GM23338 (cell line): ENCODE results near the gene SOX10. TPM values are rescaled to one million over a fixed set of nuclear protein-coding genes. Genes with fewer than 3 reads are reported as not detected.

Experiments
- ATAC-seq: fragments of 200-7000 bp; cut with Tn5 transposase; 3 replicates; pipeline ENCODE4 v1.9.1; 2020
- DNase-seq: peaks from one replicate; pipeline ENCODE4 v3.0.0-alpha.2; 2015; ENCODE audit warnings: low spot score
- H2AFZ ChIP-seq: fragments of 200-600 bp; sonication (generic); 2 replicates; pipeline ENCODE4 v1.8.0; 2016; ENCODE audit warnings: antibody characterized with exemption, mild to moderate bottlenecking, moderate library complexity
- H3F3A ChIP-seq: fragments of 200-600 bp; sonication (generic); replicated peaks from 2 replicates; pipeline ENCODE4 v1.8.0; 2017; ENCODE audit warnings: antibody characterized with exemption, mixed run types, low read depth
- H3K27ac ChIP-seq: fragments of 200-600 bp; sonication (generic); 2 replicates; pipeline ENCODE4 v1.6.1; 2016; ENCODE audit warnings: low read depth
- H3K27me3 ChIP-seq: fragments of 200-600 bp; sonication (generic); 2 replicates; pipeline ENCODE4 v1.8.0; 2016; ENCODE audit warnings: mild to moderate bottlenecking, mixed run types, moderate library complexity; ENCODE audit not compliant: insufficient read depth
- H3K36me3 ChIP-seq: fragments of 200-600 bp; sonication (generic); 2 replicates; pipeline ENCODE4 v1.8.0; 2016; ENCODE audit warnings: mild to moderate bottlenecking; ENCODE audit not compliant: insufficient read depth
- H3K4me1 ChIP-seq: fragments of 200-600 bp; sonication (generic); 2 replicates; pipeline ENCODE4 v1.8.0; 2016; ENCODE audit warnings: mild to moderate bottlenecking, moderate library complexity; ENCODE audit not compliant: insufficient read depth
- H3K4me2 ChIP-seq: fragments of 200-600 bp; sonication (generic); 2 replicates; pipeline ENCODE4 v1.7.1; 2017; ENCODE audit warnings: mixed run types
- H3K4me3 ChIP-seq: fragments of 200-600 bp; sonication (generic); 2 replicates; pipeline ENCODE4 v1.6.1; 2016; ENCODE audit warnings: mixed run types
- H3K79me2 ChIP-seq: fragments of 200-600 bp; sonication (generic); replicated peaks from 2 replicates; pipeline ENCODE4 v1.8.0; 2017; ENCODE audit warnings: mild to moderate bottlenecking; ENCODE audit not compliant: insufficient read depth
- H3K9me2 ChIP-seq: fragments of 200-600 bp; sonication (generic); 2 replicates; pipeline ENCODE4 v1.8.0; 2017; ENCODE audit not compliant: insufficient read depth
- H4K20me1 ChIP-seq: fragments of 200-600 bp; sonication (generic); replicated peaks from 2 replicates; pipeline ENCODE4 v1.8.0; 2017; ENCODE audit warnings: mild to moderate bottlenecking; ENCODE audit not compliant: insufficient read depth
- H3K27ac Mint-ChIP-seq: 2 replicates; pipeline ENCODE4 v1.8.0; 2020; ENCODE audit warnings: inconsistent platforms, mild to moderate bottlenecking, moderate library complexity, mixed read lengths
- H3K27me3 Mint-ChIP-seq: 3 replicates; pipeline ENCODE4 v1.8.0; 2022; ENCODE audit warnings: low read depth, mild to moderate bottlenecking, moderate library complexity, mixed read lengths, inconsistent platforms; ENCODE audit not compliant: insufficient read depth, poor library complexity
- H3K36me3 Mint-ChIP-seq: 3 replicates; pipeline ENCODE4 v1.8.0; 2021; ENCODE audit warnings: low read depth, mild to moderate bottlenecking, inconsistent platforms, moderate library complexity, mixed read lengths
- H3K4me1 Mint-ChIP-seq: 3 replicates; pipeline ENCODE4 v1.8.0; 2020; ENCODE audit warnings: mild to moderate bottlenecking, inconsistent platforms, mixed read lengths
- H3K4me3 Mint-ChIP-seq: 3 replicates; pipeline ENCODE4 v1.8.0; 2021; ENCODE audit warnings: moderate library complexity, mild to moderate bottlenecking, inconsistent platforms, mixed read lengths
- H3K9me3 Mint-ChIP-seq: 3 replicates; pipeline ENCODE4 v1.8.0; 2020; ENCODE audit warnings: moderate library complexity, mild to moderate bottlenecking, inconsistent platforms, mixed read lengths
- CTCF ChIP-seq, 2 experiments: fragments of 200-600 bp in 1 of 2; sonication (generic) in 1 of 2; conservative IDR thresholded peaks; 2 replicates each; pipeline versions ENCODE4 v1.5.1 to v1.6.1; 2016 to 2017; ENCODE audit warnings: antibody characterized with exemption in 2 of 2, low read depth in 2 of 2, mild to moderate bottlenecking in 2 of 2, moderate library complexity in 1 of 2
- EZH2 ChIP-seq: fragments of 200-600 bp; sonication (generic); IDR thresholded peaks from one replicate; pipeline ENCODE4 v1.8.0; 2017; ENCODE audit warnings: antibody characterized with exemption, mild to moderate bottlenecking, low read depth; ENCODE audit not compliant: unreplicated experiment
- JUNB ChIP-seq: IDR thresholded peaks from one replicate; pipeline ENCODE4 v1.6.1; 2016; ENCODE audit warnings: antibody characterized with exemption; ENCODE audit not compliant: unreplicated experiment
- NANOG ChIP-seq: IDR thresholded peaks from 2 replicates; pipeline ENCODE4 v1.6.1; 2016; ENCODE audit warnings: antibody characterized with exemption, borderline replicate concordance
- POLR2AphosphoS5 ChIP-seq: IDR thresholded peaks from 2 replicates; pipeline ENCODE4 v1.6.1; 2016; ENCODE audit warnings: antibody characterized with exemption, low read depth
- STAT1 ChIP-seq: IDR thresholded peaks from one replicate; pipeline ENCODE4 v1.6.1; 2016; ENCODE audit warnings: antibody characterized with exemption; ENCODE audit not compliant: unreplicated experiment
- ZNF114 ChIP-seq: fragments of 250-450 bp; sonication (Bioruptor Pico); IDR thresholded peaks from 2 replicates; pipeline ENCODE4 v1.5.0; 2020; ENCODE audit warnings: mild to moderate bottlenecking, moderate library complexity
- polyA plus RNA-seq: library from polyadenylated mRNA; unstranded; fragments of >200 nt; fragmentation: Nextera tagmentation; extraction: Ambion mirVana; gene quantifications from 2 replicates; pipeline ENCODE4 v1.2.1, GENCODE V29; 2016
- total RNA-seq: library from RNA; depleted of rRNA; stranded (reverse); fragments of >200 nt; shearing (Covaris generic); gene quantifications from 2 replicates; pipeline ENCODE4 v1.2.3, GENCODE V29; 2014
- TF ChIP-seq, protein P1 (sequence below): IDR thresholded peaks from one replicate; pipeline ENCODE4 v1.6.1; 2018; ENCODE audit warnings: antibody characterized with exemption; ENCODE audit not compliant: unreplicated experiment
- TF ChIP-seq, protein P2 (sequence below): fragments of 250-450 bp; sonication (Bioruptor Pico); IDR thresholded peaks from 2 replicates; pipeline ENCODE4 v1.5.0; 2020; ENCODE audit warnings: mild to moderate bottlenecking, moderate library complexity

Gene SOX10
- total and polyA plus RNA-seq, 2 experiments from 2014 or later = 1.1 to 2.1 TPM

DNA sequence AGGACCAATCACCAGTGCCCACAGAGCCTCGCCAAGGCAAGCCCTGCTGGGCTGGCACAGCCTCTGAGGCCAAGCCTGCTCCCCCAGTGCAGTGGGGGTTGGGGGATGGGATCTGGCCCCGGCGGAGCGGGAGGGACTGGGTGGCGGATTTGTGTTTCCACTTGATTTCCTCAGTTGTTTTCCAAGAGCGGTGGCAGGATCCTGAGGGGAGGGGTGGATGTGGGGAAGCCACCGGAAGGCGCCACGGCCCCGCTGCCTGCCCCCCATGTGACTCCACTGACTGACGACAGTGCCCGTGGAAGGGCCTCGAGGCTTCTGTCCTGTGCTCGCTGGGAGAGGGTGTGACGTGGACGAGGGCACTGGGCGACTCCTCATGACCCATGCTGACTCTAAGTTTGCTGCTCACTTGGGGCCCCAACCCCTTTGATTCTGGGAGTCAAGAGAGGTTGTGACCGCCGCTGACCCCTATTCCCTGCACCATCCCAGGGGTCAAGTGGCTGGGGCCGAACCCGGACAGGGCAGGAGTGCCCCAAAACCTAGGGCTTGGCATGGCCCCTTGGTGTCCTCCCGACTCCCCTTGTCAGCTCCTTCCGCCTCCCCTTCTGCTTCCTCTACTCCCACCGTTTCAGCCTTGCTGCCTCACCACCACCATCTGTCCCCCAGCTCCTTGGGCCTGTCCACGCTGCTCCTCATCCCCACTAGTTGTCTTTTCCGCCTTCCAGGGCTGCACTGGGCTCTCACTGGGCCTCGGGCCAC, 49.3 kb upstream of the SOX10 start (continued):
- TF ChIP-seq, protein P1, sequence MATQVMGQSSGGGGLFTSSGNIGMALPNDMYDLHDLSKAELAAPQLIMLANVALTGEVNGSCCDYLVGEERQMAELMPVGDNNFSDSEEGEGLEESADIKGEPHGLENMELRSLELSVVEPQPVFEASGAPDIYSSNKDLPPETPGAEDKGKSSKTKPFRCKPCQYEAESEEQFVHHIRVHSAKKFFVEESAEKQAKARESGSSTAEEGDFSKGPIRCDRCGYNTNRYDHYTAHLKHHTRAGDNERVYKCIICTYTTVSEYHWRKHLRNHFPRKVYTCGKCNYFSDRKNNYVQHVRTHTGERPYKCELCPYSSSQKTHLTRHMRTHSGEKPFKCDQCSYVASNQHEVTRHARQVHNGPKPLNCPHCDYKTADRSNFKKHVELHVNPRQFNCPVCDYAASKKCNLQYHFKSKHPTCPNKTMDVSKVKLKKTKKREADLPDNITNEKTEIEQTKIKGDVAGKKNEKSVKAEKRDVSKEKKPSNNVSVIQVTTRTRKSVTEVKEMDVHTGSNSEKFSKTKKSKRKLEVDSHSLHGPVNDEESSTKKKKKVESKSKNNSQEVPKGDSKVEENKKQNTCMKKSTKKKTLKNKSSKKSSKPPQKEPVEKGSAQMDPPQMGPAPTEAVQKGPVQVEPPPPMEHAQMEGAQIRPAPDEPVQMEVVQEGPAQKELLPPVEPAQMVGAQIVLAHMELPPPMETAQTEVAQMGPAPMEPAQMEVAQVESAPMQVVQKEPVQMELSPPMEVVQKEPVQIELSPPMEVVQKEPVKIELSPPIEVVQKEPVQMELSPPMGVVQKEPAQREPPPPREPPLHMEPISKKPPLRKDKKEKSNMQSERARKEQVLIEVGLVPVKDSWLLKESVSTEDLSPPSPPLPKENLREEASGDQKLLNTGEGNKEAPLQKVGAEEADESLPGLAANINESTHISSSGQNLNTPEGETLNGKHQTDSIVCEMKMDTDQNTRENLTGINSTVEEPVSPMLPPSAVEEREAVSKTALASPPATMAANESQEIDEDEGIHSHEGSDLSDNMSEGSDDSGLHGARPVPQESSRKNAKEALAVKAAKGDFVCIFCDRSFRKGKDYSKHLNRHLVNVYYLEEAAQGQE = no peak
- TF ChIP-seq ZNF114 (CRISPR knock-in tag) = no peak
- no peak for TF ChIP-seq JUNB
- TF ChIP-seq CTCF (conservative IDR thresholded peaks at IDR 0.05; ENCODE audit: low read depth in 2 of 2) = no peak
- no peak for TF ChIP-seq STAT1
- no peak for TF ChIP-seq POLR2AphosphoS5
- no peak for TF ChIP-seq EZH2

DNA sequence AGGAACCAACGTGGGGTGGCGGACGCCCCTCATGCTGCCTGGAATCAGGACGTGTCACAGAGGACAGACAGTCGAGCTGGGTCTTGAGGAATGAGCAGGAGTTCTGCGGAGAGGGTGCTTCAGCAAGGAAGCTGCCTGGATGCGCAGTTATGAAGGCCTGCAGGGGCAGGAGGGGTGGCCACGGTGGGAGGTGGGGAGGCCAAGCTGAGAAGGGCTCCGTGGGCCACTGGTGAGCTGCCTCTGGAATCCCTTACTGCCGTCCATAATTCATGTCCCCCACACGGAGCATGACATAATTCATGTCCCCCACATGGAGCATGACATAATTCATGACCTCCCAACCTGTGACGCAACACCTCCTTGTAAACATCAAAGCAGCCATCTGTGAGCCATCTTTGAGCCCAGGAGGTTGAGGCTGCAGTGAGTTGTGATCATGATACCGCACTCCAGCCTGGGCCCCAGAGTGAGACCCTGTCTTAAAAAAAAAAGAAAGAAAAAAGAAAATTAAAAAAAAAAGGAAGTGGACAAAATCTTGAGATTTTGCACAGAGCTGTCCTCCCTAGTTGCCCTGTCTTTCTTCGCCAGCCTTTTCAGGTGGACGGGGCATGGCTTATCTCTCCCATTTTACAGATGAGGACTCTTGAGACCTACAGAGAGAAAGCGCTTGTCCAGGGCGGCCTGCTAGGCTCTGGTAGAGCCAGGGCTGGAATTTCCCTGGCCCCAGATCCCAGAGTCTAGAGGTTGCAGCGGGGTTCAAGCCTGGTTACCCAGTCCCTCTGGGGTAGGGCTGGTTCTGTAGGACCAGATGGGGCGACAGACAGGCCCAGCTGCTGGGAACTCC, 48.5 kb upstream of the SOX10 start:
- no peaks in the 10 kb centered on the region for H3K9me2 ChIP-seq
- Mint-ChIP-seq H3K4me3 (no peak overlapping the region; the same call in 2 of the 3 replicates), H3K9me3 (no peaks in the 10 kb centered on the region), H3K36me3 (no peaks in the 10 kb centered on the region; the same call in 2 of the 3 replicates), H3K27ac (no peak overlapping the region), H3K27me3 (peaks cover 26% of the 10 kb centered on the region), H3K4me1 (peaks cover 28% of the 10 kb centered on the region)
- H3K79me2 ChIP-seq = no peaks in the 10 kb centered on the region
- H3F3A ChIP-seq = 0 out of 2 replicates have a peak, but pooled peaks cover 3% of the 10 kb centered on the region
- H3K4me1 ChIP-seq = peaks cover 17% of the 10 kb centered on the region; the same call in 1 of the 2 replicates
- DNase-seq = no peak
- H4K20me1 ChIP-seq = no peaks in the 10 kb centered on the region
- no peak overlapping the region for H2AFZ ChIP-seq
- no peaks in the 10 kb centered on the region for H3K27me3 ChIP-seq
- no peak overlapping the region; the same call in 1 of the 2 replicates for H3K4me2 ChIP-seq
- H3K36me3 ChIP-seq = no peaks in the 10 kb centered on the region
- ATAC-seq = no peak
- no peak overlapping the region for H3K27ac ChIP-seq
- H3K4me3 ChIP-seq = no peak overlapping the region
- TF ChIP-seq ZNF114 (CRISPR knock-in tag) = no peak
- TF ChIP-seq, protein P2, sequence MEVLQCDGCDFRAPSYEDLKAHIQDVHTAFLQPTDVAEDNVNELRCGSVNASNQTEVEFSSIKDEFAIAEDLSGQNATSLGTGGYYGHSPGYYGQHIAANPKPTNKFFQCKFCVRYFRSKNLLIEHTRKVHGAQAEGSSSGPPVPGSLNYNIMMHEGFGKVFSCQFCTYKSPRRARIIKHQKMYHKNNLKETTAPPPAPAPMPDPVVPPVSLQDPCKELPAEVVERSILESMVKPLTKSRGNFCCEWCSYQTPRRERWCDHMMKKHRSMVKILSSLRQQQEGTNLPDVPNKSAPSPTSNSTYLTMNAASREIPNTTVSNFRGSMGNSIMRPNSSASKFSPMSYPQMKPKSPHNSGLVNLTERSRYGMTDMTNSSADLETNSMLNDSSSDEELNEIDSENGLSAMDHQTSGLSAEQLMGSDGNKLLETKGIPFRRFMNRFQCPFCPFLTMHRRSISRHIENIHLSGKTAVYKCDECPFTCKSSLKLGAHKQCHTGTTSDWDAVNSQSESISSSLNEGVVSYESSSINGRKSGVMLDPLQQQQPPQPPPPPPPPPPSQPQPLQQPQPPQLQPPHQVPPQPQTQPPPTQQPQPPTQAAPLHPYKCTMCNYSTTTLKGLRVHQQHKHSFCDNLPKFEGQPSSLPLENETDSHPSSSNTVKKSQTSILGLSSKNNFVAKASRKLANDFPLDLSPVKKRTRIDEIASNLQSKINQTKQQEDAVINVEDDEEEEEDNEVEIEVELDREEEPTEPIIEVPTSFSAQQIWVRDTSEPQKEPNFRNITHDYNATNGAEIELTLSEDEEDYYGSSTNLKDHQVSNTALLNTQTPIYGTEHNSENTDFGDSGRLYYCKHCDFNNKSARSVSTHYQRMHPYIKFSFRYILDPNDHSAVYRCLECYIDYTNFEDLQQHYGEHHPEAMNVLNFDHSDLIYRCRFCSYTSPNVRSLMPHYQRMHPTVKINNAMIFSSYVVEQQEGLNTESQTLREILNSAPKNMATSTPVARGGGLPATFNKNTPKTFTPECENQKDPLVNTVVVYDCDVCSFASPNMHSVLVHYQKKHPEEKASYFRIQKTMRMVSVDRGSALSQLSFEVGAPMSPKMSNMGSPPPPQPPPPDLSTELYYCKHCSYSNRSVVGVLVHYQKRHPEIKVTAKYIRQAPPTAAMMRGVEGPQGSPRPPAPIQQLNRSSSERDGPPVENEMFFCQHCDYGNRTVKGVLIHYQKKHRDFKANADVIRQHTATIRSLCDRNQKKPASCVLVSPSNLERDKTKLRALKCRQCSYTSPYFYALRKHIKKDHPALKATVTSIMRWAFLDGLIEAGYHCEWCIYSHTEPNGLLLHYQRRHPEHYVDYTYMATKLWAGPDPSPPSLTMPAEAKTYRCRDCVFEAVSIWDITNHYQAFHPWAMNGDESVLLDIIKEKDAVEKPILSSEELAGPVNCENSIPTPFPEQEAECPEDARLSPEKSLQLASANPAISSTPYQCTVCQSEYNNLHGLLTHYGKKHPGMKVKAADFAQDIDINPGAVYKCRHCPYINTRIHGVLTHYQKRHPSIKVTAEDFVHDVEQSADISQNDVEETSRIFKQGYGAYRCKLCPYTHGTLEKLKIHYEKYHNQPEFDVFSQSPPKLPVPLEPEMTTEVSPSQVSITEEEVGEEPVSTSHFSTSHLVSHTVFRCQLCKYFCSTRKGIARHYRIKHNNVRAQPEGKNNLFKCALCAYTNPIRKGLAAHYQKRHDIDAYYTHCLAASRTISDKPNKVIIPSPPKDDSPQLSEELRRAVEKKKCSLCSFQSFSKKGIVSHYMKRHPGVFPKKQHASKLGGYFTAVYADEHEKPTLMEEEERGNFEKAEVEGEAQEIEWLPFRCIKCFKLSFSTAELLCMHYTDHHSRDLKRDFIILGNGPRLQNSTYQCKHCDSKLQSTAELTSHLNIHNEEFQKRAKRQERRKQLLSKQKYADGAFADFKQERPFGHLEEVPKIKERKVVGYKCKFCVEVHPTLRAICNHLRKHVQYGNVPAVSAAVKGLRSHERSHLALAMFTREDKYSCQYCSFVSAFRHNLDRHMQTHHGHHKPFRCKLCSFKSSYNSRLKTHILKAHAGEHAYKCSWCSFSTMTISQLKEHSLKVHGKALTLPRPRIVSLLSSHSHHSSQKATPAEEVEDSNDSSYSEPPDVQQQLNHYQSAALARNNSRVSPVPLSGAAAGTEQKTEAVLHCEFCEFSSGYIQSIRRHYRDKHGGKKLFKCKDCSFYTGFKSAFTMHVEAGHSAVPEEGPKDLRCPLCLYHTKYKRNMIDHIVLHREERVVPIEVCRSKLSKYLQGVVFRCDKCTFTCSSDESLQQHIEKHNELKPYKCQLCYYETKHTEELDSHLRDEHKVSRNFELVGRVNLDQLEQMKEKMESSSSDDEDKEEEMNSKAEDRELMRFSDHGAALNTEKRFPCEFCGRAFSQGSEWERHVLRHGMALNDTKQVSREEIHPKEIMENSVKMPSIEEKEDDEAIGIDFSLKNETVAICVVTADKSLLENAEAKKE (CRISPR knock-in tag) = no peak
- TF ChIP-seq NANOG = no peak
